ENCODE data around the gene DTD1.

DTD1 gene

DNA sequence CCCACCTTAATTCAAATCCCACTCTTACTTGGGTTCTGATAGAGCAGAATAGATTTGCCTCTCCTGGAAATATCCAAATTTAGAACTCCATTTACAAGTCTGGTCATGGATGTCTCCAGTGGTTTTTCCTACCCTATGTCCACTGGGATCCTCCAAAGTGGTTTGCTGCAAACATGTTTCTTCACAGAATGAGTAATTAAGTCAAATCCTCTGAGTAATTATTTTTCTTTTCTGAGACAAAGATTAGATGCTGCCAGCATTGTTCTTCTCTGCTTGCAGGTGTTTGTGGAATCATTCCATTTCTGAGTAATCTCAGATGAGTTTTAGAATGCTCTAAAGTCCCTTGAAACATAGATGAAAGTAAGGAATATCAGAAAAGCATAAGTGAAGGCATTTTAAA lies 21.9 kb downstream of the DTD1 start:
- H3K36me3 ChIP-seq (ENCODE audit: insufficient read depth, low read length): no peaks in the 10 kb centered on the region
- ATAC-seq (ENCODE audit: insufficient read depth, low read depth) (no peak), DNase-seq (no peak)
- no peak overlapping the region for H3K4me2 ChIP-seq (ENCODE audit: insufficient read depth, low read length)
- no peaks in the 10 kb centered on the region for H4K20me1 ChIP-seq (ENCODE audit: insufficient read depth, low read length)
- no peak overlapping the region for H3K4me3 ChIP-seq (ENCODE audit: low read depth in 1 of 2, low read length in 2 of 2)
- TF ChIP-seq, protein P1, sequence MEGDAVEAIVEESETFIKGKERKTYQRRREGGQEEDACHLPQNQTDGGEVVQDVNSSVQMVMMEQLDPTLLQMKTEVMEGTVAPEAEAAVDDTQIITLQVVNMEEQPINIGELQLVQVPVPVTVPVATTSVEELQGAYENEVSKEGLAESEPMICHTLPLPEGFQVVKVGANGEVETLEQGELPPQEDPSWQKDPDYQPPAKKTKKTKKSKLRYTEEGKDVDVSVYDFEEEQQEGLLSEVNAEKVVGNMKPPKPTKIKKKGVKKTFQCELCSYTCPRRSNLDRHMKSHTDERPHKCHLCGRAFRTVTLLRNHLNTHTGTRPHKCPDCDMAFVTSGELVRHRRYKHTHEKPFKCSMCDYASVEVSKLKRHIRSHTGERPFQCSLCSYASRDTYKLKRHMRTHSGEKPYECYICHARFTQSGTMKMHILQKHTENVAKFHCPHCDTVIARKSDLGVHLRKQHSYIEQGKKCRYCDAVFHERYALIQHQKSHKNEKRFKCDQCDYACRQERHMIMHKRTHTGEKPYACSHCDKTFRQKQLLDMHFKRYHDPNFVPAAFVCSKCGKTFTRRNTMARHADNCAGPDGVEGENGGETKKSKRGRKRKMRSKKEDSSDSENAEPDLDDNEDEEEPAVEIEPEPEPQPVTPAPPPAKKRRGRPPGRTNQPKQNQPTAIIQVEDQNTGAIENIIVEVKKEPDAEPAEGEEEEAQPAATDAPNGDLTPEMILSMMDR (IDR thresholded peaks at IDR 0.05; ENCODE audit: borderline replicate concordance, extremely low read depth, low read length, poor library complexity, severe bottlenecking): no peak
- TF ChIP-seq EZH2 (IDR thresholded peaks at IDR 0.05; ENCODE audit: borderline replicate concordance, low read depth, low read length, severe bottlenecking): no peak
- H2AFZ ChIP-seq (ENCODE audit: low read depth, low read length): no peak overlapping the region
- H3K79me2 ChIP-seq (ENCODE audit: insufficient read depth, low read length): no peaks in the 10 kb centered on the region
- H3K27ac ChIP-seq (ENCODE audit: low read length): no peak overlapping the region
- no peaks in the 10 kb centered on the region for H3K27me3 ChIP-seq (ENCODE audit: insufficient read depth, low read length, poor library complexity)
- no peaks in the 10 kb centered on the region for H3K4me1 ChIP-seq (ENCODE audit: insufficient read depth, low read length)
- no peaks in the 10 kb centered on the region for H3K9me3 ChIP-seq (ENCODE audit: insufficient read depth, low read length, severe bottlenecking)
- no peak overlapping the region for H3K9ac ChIP-seq (ENCODE audit: low read depth, low read length)

DNA sequence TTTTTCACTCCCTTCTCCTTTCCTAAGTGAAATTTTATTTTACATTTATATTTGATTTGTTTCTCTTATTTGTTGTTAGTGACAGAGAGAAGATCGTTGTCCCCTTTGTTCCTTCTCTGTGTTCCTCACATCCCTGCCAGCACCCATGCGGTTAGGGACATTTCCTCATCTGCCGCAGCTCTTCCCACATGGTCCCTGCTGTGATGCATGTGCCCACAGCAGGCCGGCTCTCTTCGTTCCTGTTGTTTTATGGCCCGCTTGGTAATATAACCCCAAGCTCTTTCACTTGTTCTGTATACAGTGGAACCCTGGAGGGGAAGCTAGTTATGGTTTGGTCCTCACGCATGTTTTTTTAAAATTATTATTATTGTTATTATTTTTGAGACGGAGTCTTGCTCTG lies 23.6 kb downstream of the DTD1 start:
- no peak overlapping the region for H3K4me2 ChIP-seq (ENCODE audit: insufficient read depth, low read length)
- no peak overlapping the region for H3K4me3 ChIP-seq (ENCODE audit: low read depth in 1 of 2, low read length in 2 of 2)
- H3K27me3 ChIP-seq (ENCODE audit: insufficient read depth, low read length, poor library complexity): no peaks in the 10 kb centered on the region
- no peaks in the 10 kb centered on the region for H3K9me3 ChIP-seq (ENCODE audit: insufficient read depth, low read length, severe bottlenecking)
- no peak for ATAC-seq (ENCODE audit: insufficient read depth, low read depth)
- no peaks in the 10 kb centered on the region for H3K4me1 ChIP-seq (ENCODE audit: insufficient read depth, low read length)
- no peak overlapping the region for H2AFZ ChIP-seq (ENCODE audit: low read depth, low read length)
- H3K36me3 ChIP-seq (ENCODE audit: insufficient read depth, low read length): no peaks in the 10 kb centered on the region
- no peaks in the 10 kb centered on the region for H3K79me2 ChIP-seq (ENCODE audit: insufficient read depth, low read length)
- TF ChIP-seq, protein P1 (IDR thresholded peaks at IDR 0.05; ENCODE audit: borderline replicate concordance, extremely low read depth, low read length, poor library complexity, severe bottlenecking): no peak
- TF ChIP-seq EZH2 (IDR thresholded peaks at IDR 0.05; ENCODE audit: borderline replicate concordance, low read depth, low read length, severe bottlenecking): no peak
- no peak overlapping the region for H3K27ac ChIP-seq (ENCODE audit: low read length)
- H4K20me1 ChIP-seq (ENCODE audit: insufficient read depth, low read length): no peaks in the 10 kb centered on the region
- H3K9ac ChIP-seq (ENCODE audit: low read depth, low read length): no peak overlapping the region
- no peak for DNase-seq

DNA sequence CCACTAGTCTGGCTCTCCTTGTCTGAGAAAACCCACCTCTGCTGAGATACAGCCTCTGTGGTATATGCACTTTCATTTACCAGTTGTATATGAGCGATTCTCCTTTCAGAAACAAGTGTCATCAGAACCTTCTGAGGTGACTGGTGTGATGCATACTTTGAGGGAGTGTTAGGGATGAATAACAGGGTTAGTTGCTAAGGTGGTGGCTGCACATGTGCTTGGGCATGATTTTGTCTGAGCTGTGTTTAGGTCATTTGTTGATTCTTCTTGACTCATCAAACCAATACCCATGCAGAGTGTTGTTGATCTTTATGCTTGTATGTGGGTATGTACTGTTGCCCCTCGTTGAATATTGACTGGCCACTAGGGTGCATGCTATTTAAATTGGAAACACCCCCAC lies 25.7 kb downstream of the DTD1 start:
- Histone ChIP-seq H3K9me3 (ENCODE audit: insufficient read depth, low read length, severe bottlenecking) (no peaks in the 10 kb centered on the region), H4K20me1 (ENCODE audit: insufficient read depth, low read length) (no peaks in the 10 kb centered on the region), H3K4me3 (ENCODE audit: low read depth in 1 of 2, low read length in 2 of 2) (no peak overlapping the region), H3K36me3 (ENCODE audit: insufficient read depth, low read length) (no peaks in the 10 kb centered on the region), H2AFZ (ENCODE audit: low read depth, low read length) (no peak overlapping the region), H3K27me3 (ENCODE audit: insufficient read depth, low read length, poor library complexity) (no peaks in the 10 kb centered on the region), H3K79me2 (ENCODE audit: insufficient read depth, low read length) (no peaks in the 10 kb centered on the region), H3K4me2 (ENCODE audit: insufficient read depth, low read length) (no peak overlapping the region), H3K27ac (ENCODE audit: low read length) (no peak overlapping the region), H3K9ac (ENCODE audit: low read depth, low read length) (no peak overlapping the region), H3K4me1 (ENCODE audit: insufficient read depth, low read length) (no peaks in the 10 kb centered on the region)
- DNase-seq (no peak), ATAC-seq (ENCODE audit: insufficient read depth, low read depth) (no peak)
- no peak for TF ChIP-seq EZH2 (IDR thresholded peaks at IDR 0.05; ENCODE audit: borderline replicate concordance, low read depth, low read length, severe bottlenecking)
- TF ChIP-seq, protein P1 (IDR thresholded peaks at IDR 0.05; ENCODE audit: borderline replicate concordance, extremely low read depth, low read length, poor library complexity, severe bottlenecking): no peak

DNA sequence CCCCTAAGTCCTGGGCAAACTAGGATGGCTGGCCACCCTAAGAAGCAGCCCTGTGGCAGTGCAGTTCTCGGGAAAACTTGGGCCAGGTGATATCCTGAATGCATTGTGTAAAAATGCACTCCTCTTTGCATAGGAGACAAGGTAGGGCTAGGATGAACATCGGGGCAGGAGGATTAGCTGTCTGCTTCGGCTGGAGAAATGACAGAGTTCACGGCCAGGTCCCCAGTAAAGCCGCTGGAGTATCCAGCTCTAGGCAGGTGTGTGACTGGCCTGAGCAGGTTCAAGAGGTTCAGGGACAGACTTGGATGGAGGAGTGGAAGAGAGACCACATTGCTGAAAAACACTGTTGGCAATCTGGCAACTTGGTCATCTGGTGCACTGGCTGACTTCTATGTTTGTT lies 26.4 kb downstream of the DTD1 start:
- H3K4me2 ChIP-seq (ENCODE audit: insufficient read depth, low read length): no peak overlapping the region
- H3K4me1 ChIP-seq (ENCODE audit: insufficient read depth, low read length): no peaks in the 10 kb centered on the region
- no peaks in the 10 kb centered on the region for H3K79me2 ChIP-seq (ENCODE audit: insufficient read depth, low read length)
- no peak for ATAC-seq (ENCODE audit: insufficient read depth, low read depth)
- TF ChIP-seq EZH2 (IDR thresholded peaks at IDR 0.05; ENCODE audit: borderline replicate concordance, low read depth, low read length, severe bottlenecking): no peak
- TF ChIP-seq, protein P1 (IDR thresholded peaks at IDR 0.05; ENCODE audit: borderline replicate concordance, extremely low read depth, low read length, poor library complexity, severe bottlenecking): no peak
- H3K9ac ChIP-seq (ENCODE audit: low read depth, low read length): no peak overlapping the region
- H3K27ac ChIP-seq (ENCODE audit: low read length): no peak overlapping the region
- H3K9me3 ChIP-seq (ENCODE audit: insufficient read depth, low read length, severe bottlenecking): no peaks in the 10 kb centered on the region
- no peak for DNase-seq
- H4K20me1 ChIP-seq (ENCODE audit: insufficient read depth, low read length): no peaks in the 10 kb centered on the region
- no peak overlapping the region for H3K4me3 ChIP-seq (ENCODE audit: low read depth in 1 of 2, low read length in 2 of 2)
- H2AFZ ChIP-seq (ENCODE audit: low read depth, low read length): no peak overlapping the region
- H3K36me3 ChIP-seq (ENCODE audit: insufficient read depth, low read length): no peaks in the 10 kb centered on the region
- no peaks in the 10 kb centered on the region for H3K27me3 ChIP-seq (ENCODE audit: insufficient read depth, low read length, poor library complexity)
